GM21619 (cell line): ENCODE data around the gene PKIG.
"Not testable (repeated sequence)": the region's sequence is repeated elsewhere in the genome, so short reads cannot be mapped to it uniquely, and the experiment has no call there.

Experiments used
- ATAC-seq: cut with Tn5 transposase; IDR thresholded peaks from one replicate; pipeline ENCODE4 v1.9.1; 2021; ENCODE audit not compliant: unreplicated experiment

PKIG gene

DNA sequence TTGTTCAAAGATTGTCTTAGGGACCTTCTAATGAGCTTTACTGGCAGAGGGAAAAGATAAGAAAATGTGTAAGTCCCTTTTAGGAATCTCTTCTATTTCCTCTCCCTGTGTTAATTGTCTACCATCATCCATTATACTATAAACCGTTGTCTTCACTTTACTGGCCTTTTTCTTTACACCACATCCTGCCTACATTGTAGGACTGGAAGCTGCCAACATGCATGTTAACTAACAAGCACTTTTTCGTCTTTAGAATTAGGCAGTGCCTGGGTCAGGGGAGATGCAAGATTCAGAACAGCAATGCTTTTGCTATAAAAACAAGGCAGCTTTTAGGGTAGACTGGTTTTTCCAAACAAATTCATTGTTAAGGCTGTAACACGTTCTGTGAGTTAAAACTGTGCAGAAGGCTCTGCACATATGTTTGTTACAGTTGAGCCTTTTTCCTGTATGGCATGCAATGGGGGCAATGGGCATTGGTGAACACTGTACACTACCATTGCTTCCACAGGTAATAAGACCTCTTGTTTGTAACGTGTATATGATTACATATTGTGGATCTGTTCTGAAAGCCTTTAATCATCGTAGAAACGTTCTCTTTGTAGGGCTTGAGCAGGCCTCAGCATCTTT is 10.9 kb upstream of the PKIG start:
- ATAC-seq, result no peak

DNA sequence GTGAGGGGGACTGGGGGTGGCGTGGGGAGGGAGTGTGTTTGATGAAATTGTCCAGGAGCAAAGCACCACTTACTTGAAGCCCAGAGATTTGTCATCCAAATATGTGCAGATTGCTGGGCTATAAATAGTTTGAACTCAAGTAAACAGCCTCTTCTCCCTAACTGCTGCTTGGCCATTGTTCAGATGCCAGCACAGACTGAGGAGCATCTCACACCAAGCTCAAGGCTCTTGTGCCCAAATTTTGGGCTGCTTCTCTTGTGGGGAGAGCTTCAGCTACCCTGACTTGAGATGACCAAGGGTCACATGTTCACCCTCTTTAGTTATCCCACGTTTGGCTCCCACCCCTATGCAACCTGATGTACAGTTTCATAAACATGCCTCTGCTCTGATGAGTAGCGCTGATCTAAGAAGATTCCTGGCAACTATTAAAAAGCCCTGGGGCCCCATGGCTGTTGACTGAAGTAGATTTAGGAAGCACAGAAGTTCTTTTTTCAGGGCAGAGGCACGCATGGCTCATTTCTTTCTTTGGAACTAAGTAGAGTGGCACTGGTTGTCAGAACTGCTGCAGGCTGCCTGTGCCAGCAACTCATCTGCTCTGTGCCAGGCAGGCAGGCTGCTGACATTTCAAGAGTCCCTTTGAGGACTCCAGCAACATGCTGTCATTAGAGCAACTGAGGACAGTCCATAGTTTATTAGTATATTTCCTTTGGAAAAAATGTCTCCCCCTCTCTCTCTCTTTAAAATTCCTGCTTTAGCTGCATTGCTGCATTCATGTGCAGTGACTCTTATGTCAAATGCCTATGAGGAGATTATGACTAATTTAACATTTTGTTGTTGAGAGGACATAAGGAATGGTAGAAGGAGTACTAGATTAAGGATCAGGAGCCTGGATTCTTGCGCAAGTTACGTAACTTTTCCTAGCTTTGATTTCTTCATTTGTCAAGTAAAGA is 9.6 kb upstream of the PKIG start:
- no peak for ATAC-seq

DNA sequence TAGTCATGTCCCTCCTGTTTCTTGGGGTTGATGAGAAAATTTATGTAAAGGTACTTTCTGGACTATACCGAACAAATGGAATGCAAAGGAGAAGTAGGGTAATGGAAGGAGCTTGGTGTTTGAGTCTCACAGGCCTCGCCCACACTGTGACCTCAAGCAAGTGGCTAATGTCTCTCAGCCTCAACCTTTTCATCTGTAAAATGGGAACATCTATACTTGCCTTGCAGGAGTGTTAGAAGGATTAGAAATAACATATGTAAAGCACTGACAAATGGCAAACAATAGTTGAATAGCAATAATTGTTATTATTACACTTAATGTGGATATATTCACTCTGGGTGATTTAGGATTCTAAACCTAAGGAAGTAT is 8.9 kb upstream of the PKIG start:
- no peak for ATAC-seq

DNA sequence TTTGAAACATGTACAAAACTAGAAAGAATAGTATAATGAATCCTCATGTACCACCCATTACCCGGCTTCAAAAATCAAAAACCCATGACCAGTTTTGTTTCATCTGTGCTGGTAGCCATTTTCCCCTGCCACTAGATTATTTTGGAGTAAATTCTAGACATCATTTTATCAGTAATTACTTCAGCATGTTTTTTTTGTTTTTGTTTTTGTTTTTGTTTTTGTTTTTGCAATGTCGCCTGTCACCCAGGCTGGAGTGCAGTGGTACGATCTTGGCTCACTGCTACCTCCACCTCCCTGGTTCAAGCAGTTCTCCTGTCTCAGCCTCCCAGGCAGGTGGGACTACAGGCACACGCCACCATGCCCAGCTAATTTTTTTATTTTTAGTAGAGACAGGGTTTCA is 8.0 kb upstream of the PKIG start:
- no peak for ATAC-seq

DNA sequence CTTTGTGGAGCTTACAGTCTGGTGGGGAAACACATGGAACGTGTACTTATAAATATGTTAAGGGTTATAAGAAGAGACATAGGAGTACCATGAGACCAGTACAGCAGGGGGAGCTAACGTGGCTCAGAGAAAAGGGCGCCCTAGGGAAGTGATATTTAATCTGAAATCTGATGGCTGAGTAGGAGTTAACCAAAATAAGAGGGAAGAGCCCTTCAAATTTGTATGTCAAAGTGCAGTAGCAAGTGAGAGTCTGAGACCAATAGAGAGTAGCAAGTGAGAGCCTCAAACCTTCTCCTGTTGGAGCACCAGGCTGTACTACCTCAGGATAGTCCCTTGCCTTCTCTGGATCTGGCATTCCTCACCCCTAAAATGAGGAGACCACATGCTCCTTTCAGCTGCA is 6.1 kb upstream of the PKIG start:
- no peak for ATAC-seq

GRCh38 chr20:44579313-44580081 is 2.9 kb upstream of the PKIG start:
- ATAC-seq, result no peak

DNA sequence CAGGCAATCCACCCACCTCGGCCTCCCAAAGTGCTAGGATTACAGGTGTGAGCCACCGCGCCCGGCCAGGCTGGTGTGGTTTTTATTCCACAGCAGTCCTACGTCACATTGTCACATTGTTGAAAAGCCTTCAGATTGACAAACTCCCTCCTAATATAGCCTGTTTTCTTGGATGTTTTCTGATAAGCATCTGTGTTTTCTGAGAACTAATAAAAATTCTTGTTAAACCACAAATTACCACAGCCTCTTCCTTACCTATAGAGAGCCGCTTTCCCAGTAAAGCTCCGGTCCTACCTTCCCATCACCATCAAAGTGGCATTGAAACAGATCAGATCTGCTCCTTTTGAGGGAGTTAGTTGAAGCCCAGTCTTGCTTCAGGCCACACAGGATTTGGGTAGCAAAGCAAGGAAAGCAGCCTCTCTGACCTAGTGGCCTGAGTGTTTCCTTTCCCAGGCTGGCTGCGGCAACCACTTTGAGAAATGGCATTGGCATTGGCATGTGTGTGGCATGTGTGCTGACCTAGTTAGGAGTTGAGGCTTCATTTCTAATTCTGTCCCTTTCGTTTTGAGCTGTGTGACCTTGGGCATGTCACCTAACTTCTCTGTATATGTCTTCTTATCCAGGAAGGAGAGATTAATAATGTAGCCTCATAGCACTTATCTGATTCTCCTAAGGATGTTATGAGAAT is 1.7 kb upstream of the PKIG start:
- ATAC-seq, result no peak

- ATAC-seq, result no peak
Measured at GRCh38 chr20:44581515-44581914, 864 bp upstream of the PKIG start.

DNA sequence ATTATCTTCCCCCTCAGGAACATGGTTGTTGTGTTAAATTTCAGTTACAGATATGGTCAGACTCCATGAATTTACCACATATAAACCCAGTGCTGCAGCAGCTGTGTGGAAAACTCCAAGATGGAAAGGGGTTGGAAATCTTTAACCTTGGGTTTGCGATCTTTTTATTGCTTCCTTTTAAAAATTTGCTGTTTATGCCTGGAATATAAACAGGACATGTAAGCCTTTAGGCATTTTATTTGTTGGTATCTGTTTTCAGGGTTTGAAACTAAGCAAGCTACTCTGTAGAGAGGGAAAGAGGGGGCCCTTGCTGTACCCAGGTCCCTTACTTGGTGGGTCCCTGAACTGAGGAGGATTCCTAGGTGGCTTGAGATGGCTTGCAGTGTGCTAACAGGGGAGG is 778 bp downstream of the PKIG start:
- ATAC-seq, result no peak

DNA sequence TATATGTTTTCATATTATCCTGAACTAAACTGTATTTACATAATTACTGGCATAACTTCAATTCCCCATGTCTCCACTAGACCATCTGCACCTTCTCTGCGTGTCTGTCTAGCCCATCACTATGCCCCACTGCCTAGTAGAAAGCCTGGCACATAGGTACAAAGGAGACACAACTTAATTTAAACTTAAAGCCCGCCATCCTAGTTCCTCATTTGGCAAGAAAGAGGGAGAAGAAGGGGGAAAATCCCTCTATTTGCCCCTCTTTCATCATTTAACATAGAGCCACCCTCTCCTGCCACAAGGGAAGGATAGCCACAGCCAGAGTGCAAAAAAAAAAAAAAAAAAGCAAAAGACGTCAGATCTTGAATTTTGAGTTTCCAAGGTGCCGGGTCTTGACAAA is 1.8 kb downstream of the PKIG start:
- ATAC-seq, result no peak

GRCh38 chr20:44585057-44585963 is 2.9 kb downstream of the PKIG start:
- peak; percentile 30 for ATAC-seq

DNA sequence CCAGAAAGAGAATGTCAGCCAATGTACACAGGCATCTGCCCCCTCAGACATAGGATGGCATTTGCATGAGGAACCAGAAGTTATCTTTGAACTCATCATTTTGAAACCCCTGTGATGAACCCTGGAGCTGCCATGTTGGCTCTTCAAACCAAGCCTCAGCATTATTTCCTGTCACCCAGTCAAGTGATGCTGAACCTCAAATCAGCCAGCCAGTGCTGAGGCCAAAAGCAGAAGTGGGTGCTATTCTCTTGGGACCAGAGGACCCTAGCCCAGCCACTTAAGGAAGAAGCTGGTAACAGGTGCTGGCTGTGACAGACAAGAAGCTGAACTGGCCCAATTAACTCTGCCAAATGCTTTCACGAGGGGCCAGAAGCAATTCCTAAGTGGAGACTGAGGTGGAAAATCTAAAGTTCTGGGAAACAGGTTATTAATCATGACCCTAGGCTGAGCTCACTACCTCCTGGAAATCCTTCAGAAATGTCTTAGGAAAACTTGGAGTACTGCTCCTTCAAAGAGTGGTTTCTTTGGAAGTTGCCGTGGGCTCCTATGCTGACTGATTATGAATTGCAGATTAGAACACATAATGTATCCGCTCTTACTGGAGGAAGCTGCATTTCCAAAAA is 4.0 kb downstream of the PKIG start:
- peak; percentile 50 for ATAC-seq

GRCh38 chr20:44587035-44587980 is 4.9 kb downstream of the PKIG start:
- ATAC-seq, result no peak

- not testable (repeated sequence) for ATAC-seq
Measured at GRCh38 chr20:44588321-44588720, 5.9 kb downstream of the PKIG start.

DNA sequence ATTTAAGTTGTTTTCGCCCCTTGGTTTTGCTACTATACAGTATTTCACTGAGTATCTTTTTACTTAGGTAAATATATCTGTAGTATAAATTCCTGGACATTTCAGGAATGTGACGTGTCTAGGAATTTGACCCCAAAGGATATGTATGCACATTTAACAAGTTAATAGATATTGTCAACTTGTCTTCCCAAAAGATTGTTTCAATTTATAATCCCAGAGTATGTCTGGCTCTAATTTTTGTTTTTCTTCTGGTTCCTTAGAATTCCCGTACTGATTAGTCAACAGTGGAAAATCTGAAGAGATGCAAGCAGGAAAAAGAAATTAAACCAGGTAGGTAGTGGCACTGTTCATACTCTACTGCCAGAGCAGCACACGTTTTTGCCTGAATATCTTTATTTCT is 7.2 kb downstream of the PKIG start:
- ATAC-seq, result no peak

DNA sequence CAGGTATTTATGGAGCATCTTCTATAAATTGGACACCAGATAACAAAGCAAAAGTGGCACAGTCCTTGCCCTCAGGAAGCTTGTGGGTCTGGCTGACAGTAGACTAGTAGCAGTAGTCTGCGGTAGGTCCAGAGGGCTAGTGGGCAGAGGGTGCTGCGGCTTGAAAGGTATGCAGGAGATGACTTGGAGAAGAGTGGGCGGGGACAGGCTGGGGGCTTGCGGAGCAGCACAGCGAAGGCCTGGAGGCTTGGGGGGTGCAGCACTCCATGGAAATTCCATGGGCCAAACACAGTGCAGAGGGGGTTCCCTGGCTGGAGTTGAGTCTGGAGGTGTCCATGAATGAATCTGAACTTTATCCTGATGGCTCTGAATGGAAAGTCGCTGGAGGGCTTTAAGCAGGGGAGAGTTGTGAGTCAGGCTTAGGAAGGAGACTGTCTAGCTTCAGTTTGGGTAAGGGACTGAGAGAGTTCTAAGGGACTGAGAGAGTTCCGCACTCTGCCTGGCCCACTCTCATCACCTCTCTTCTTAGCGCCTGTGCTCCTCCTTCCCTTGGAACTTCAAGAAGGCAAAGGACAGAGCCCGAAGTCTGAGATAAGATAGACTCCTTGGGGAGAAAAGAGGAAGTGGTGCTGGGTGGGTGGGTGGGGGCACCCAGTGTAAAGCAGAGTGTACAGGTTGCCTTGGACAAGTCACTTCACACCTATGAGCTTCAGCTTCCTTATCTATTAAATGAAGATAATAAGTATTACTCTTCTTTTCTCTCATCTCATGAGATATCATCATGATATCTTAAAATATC is 8.8 kb downstream of the PKIG start:
- no peak for ATAC-seq

GRCh38 chr20:44592366-44592765 is 10.0 kb downstream of the PKIG start:
- ATAC-seq, result no peak

- ATAC-seq, result no peak
Measured at GRCh38 chr20:44593751-44594150, 11.4 kb downstream of the PKIG start.
